C4-2B (cell line): ENCODE results near the gene ZNF804B.

ENCODE experiments used
- H3K27ac ChIP-seq: fragments of 450-650 bp; 2 replicates; pipeline ENCODE4 v1.5.1; 2017
- ZFX ChIP-seq: fragments of 450-650 bp; IDR thresholded peaks from 2 replicates; pipeline ENCODE4 v1.6.1; 2017
- TF ChIP-seq, protein P1 (sequence below): fragments of 450-650 bp; conservative IDR thresholded peaks from 2 replicates; pipeline ENCODE4 v1.5.1; 2017; ENCODE audit warnings: mild to moderate bottlenecking

The ZNF804B gene

DNA sequence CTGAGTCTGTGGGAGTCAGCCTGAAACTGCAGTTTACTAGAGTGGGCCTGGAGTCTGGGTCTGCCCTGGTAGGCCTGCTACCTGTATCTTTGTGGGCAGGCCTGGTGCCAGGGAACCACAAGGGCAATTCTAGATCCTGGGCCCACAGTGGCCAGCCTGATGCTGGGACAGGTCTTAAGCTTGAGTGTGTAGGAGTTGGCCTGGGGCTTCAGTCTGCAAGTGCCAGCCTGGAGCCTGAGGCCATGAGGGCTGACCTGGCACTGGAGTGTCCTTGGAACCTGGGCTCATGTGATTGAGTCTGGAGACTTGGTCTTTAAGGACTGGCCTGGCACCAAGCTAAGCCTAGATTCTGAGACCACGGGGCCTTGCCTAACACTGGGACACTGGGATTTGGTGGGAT, 281.7 kb downstream of the ZNF804B start:
- no peak overlapping the region for H3K27ac ChIP-seq
- TF ChIP-seq ZFX: no peak
- TF ChIP-seq, protein P1, sequence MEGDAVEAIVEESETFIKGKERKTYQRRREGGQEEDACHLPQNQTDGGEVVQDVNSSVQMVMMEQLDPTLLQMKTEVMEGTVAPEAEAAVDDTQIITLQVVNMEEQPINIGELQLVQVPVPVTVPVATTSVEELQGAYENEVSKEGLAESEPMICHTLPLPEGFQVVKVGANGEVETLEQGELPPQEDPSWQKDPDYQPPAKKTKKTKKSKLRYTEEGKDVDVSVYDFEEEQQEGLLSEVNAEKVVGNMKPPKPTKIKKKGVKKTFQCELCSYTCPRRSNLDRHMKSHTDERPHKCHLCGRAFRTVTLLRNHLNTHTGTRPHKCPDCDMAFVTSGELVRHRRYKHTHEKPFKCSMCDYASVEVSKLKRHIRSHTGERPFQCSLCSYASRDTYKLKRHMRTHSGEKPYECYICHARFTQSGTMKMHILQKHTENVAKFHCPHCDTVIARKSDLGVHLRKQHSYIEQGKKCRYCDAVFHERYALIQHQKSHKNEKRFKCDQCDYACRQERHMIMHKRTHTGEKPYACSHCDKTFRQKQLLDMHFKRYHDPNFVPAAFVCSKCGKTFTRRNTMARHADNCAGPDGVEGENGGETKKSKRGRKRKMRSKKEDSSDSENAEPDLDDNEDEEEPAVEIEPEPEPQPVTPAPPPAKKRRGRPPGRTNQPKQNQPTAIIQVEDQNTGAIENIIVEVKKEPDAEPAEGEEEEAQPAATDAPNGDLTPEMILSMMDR: no peak

DNA sequence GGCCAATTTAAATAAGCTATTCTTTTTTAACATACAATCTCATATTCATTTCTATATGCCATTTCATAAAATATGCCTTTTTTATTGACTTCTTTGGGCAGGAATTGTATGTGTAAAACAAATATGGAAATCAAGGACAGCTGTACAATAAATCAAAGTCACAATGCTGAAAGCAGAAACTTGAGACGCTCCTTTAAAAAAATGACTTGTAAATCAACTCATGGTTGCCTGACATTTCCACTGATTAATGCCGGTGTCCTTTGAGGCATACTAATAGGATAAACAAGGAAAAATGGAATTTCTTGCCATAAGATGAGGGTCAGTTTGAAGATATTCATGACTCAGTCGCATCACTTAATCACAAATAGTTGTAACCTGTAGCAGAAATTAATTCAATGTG, 283.4 kb downstream of the ZNF804B start:
- TF ChIP-seq ZFX: no peak
- TF ChIP-seq, protein P1: no peak
- H3K27ac ChIP-seq: no peak overlapping the region

DNA sequence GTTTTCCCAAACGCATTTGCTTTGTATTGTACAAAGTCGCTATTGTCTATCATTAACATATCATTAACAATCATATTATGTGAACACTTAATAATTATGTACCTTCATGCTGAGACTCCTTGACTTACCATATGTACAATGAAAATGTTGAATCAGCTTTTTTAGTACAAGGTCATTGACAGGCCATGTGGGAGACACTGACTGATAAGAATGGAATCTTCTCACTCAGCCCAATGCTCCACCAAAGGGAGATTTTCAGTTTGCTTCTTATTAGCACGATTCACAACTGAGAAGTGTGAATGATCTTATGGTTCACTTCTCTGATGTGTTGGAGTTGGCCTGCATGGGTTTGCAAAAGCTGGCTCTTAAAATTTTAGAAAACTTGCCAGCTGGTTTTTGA, 289.5 kb downstream of the ZNF804B start:
- TF ChIP-seq, protein P1: no peak
- TF ChIP-seq ZFX: no peak
- no peak overlapping the region for H3K27ac ChIP-seq

DNA sequence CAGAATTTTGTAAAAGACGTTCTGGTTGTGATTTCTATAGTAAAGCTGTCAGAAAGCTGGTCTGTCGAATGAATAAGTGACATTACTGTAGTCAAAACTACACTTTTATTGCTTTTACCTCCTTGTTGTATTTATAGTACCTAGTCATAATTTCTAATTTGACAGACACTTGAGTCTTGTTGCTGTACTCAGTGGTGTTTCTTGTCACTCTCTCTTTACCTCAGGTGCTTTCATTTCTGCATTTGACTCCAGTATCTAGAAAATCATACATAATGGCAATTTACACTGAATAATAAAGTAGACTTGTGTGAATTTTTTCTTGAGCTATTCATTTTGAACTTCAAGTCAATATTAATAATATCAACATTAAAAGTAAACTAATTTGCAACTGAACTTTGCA, 293.6 kb downstream of the ZNF804B start:
- TF ChIP-seq, protein P1: no peak
- no peak for TF ChIP-seq ZFX
- no peak overlapping the region for H3K27ac ChIP-seq

DNA sequence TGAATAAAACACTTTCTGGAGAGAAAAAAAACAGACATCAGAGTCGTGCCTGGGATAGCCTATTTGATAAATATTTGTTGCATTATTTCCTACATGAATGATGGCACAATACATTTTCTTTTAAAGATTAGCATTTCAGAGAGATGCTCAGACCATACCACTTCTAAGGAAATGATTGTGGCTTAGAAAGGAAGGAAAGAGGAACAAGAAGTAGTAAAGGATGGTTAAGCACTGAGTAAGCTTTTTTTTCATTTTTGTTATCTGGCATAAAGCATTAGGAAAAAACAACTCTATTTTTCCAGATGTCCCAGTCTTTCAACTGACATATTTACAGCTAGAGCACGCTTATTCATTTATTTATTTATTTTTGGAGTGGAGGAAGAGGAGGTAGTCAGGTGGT, 294.9 kb downstream of the ZNF804B start:
- TF ChIP-seq ZFX: no peak
- TF ChIP-seq, protein P1: no peak

DNA sequence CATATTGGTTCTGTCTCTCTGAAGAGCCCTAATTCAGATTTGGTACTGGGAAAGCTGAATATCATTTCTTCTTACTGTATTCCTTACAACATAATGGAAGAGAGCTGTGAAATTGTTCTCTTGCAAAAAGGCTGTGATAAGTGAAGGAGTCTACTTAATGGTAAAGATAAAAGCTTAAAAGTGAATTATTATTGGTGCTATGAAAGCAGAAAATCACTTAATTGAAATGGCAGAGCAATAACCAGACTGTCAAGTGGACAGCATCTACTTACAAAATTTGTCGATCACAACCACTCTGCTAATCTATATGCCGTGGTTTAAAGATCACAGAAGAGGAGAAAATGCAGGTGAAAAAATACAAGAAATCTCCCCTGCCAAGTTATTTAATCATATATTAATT, 300.7 kb downstream of the ZNF804B start:
- TF ChIP-seq, protein P1: no peak
- TF ChIP-seq ZFX: no peak

More for the DNA sequence above, 294.9 kb downstream of the ZNF804B start:
- H3K27ac ChIP-seq: no peak overlapping the region

DNA sequence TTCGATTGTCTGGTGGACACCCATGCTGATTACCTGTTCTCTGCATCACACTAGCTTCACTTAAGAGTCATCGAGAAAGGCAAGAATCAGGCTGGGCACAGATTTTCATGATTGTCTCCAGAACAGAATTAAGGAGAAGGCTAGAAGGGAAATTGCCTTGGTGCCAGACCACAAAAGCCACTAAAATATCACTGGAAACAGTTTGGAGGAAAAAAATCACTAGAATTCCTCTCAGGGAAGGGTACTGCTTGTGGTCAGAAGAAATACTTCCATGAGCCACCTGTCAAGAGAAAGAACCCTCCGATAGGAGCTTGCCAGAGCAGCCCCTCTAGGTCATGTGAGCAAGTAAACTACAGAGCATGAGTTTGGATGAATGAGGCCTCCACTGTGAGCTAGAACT, 305.3 kb downstream of the ZNF804B start:
- no peak overlapping the region for H3K27ac ChIP-seq
- TF ChIP-seq, protein P1: no peak
- TF ChIP-seq ZFX: no peak

More for the DNA sequence above, 300.7 kb downstream of the ZNF804B start:
- no peak overlapping the region for H3K27ac ChIP-seq
